RWPE1 (cell line): ENCODE data around the gene TSPAN9.

ENCODE experiments used
- CTCF ChIA-PET: fragments of 350-600 bp; sonication (Branson Sonifier 250); formaldehyde crosslinking; extraction: SDS; loops from one replicate; lab custom pipeline; 2021; lab: Yijun Ruan, JAX
- POLR2A ChIA-PET: fragments of 400-600 bp; formaldehyde crosslinking; extraction: SDS; loops from one replicate; lab custom pipeline; 2020; ENCODE audit warnings: antibody characterized with exemption; ENCODE audit not compliant: low non-redundant PET; lab: Yijun Ruan, JAX
- DNase-seq: peaks from one replicate; pipeline ENCODE4 v3.0.0; 2012; ENCODE audit warnings: low spot score
- H3K27ac ChIP-seq: fragments of 450-650 bp; 2 replicates; pipeline ENCODE4 v1.5.1; 2017
- CTCF ChIP-seq: fragments of 450-650 bp; conservative IDR thresholded peaks from 2 replicates; pipeline ENCODE4 v1.5.1; 2017; ENCODE audit warnings: low read depth, mild to moderate bottlenecking

The TSPAN9 gene

GRCh38 chr12:3190101-3190500 lies 112.9 kb downstream of the TSPAN9 start:
- no peak for DNase-seq
- TF ChIP-seq CTCF: no peak
- POLR2A ChIA-PET: no interaction called here
- H3K27ac ChIP-seq: no peak overlapping the region
- CTCF ChIA-PET: interaction anchor here (0.6 kb wide), 1 partner anchor 1666 kb away, joined by 3 read pairs; no protein-coding TSS in a partner anchor

GRCh38 chr12:3191450-3191849 lies 114.3 kb downstream of the TSPAN9 start:
- TF ChIP-seq CTCF: no peak
- DNase-seq: no peak
- ChIA-PET POLR2A (no interaction called here), CTCF (no interaction called here)
- H3K27ac ChIP-seq: no peak overlapping the region

- TF ChIP-seq CTCF: no peak
- POLR2A ChIA-PET: no interaction called here
Observed at GRCh38 chr12:3192221-3192620, 115.0 kb downstream of the TSPAN9 start.

GRCh38 chr12:3193131-3193530 lies 116.0 kb downstream of the TSPAN9 start:
- H3K27ac ChIP-seq: no peak overlapping the region
- CTCF ChIA-PET: interaction anchor here (2.1 kb wide), 1 partner anchor 9 kb away, joined by 8 read pairs; no protein-coding TSS in a partner anchor
- DNase-seq: no peak
- POLR2A ChIA-PET: no interaction called here
- TF ChIP-seq CTCF: no peak

More at GRCh38 chr12:3192221-3192620, 115.0 kb downstream of the TSPAN9 start:
- DNase-seq: no peak
- CTCF ChIA-PET: interaction anchor here (2.1 kb wide), 1 partner anchor 10 kb away, joined by 8 read pairs; no protein-coding TSS in a partner anchor
- H3K27ac ChIP-seq: no peak overlapping the region

- TF ChIP-seq CTCF: no peak
- H3K27ac ChIP-seq: no peak overlapping the region
- DNase-seq: no peak
- ChIA-PET CTCF (interaction anchor here (0.8 to 2.1 kb wide), 3 partner anchors 9 to 1027 kb away, joined by 3 to 8 read pairs (median 4); no protein-coding TSS in a partner anchor), POLR2A (no interaction called here)
Observed at GRCh38 chr12:3193755-3194154, 116.6 kb downstream of the TSPAN9 start.

GRCh38 chr12:3195337-3195736 lies 118.2 kb downstream of the TSPAN9 start:
- CTCF ChIA-PET: interaction anchor here (0.7 kb wide), 1 partner anchor 513 kb away, joined by 3 read pairs; no protein-coding TSS in a partner anchor

More at GRCh38 chr12:3195337-3195736, 118.2 kb downstream of the TSPAN9 start:
- no peak for TF ChIP-seq CTCF
- POLR2A ChIA-PET: no interaction called here
- H3K27ac ChIP-seq: no peak overlapping the region
- no peak for DNase-seq
